Cardiac fibroblast (primary cell): Measurements from ENCODE around the gene PTCD3.

ENCODE experiments used
- DNase-seq, 2 donors: peaks; one replicate each; pipeline versions ENCODE4 v3.0.0 to v3.0.0-alpha.2; 2010; ENCODE audit warnings: low read depth in 2 of 2
- H3K4me3 ChIP-seq, 2 donors: replicated peaks in 1 of 2; 1 replicate in 1 of 2; 2 replicates in 1 of 2; pipeline ENCODE4 v1.5.1; 2011; ENCODE audit warnings: low read depth in 2 of 2, low read length in 2 of 2, mild to moderate bottlenecking in 2 of 2, moderate library complexity in 1 of 2
- TF ChIP-seq, protein P1 (sequence below): IDR thresholded peaks from one replicate; pipeline ENCODE4 v1.5.1; 2011; ENCODE audit warnings: low read depth, mild to moderate bottlenecking, low read length, inconsistent platforms

The PTCD3 gene

GRCh38 chr2:86105969-86106945 lies at the start of gene PTCD3:
PTCD3 (plus strand) TSS chr2:86106235; CDS start chr2:86106248, 13 bp downstream.
- TF ChIP-seq, protein P1, sequence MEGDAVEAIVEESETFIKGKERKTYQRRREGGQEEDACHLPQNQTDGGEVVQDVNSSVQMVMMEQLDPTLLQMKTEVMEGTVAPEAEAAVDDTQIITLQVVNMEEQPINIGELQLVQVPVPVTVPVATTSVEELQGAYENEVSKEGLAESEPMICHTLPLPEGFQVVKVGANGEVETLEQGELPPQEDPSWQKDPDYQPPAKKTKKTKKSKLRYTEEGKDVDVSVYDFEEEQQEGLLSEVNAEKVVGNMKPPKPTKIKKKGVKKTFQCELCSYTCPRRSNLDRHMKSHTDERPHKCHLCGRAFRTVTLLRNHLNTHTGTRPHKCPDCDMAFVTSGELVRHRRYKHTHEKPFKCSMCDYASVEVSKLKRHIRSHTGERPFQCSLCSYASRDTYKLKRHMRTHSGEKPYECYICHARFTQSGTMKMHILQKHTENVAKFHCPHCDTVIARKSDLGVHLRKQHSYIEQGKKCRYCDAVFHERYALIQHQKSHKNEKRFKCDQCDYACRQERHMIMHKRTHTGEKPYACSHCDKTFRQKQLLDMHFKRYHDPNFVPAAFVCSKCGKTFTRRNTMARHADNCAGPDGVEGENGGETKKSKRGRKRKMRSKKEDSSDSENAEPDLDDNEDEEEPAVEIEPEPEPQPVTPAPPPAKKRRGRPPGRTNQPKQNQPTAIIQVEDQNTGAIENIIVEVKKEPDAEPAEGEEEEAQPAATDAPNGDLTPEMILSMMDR, result no peak
- peak within 1 kb of the TSS; percentile 87 to 91 for H3K4me3 ChIP-seq
- DNase-seq, result peak; percentile 96 to 97

DNA sequence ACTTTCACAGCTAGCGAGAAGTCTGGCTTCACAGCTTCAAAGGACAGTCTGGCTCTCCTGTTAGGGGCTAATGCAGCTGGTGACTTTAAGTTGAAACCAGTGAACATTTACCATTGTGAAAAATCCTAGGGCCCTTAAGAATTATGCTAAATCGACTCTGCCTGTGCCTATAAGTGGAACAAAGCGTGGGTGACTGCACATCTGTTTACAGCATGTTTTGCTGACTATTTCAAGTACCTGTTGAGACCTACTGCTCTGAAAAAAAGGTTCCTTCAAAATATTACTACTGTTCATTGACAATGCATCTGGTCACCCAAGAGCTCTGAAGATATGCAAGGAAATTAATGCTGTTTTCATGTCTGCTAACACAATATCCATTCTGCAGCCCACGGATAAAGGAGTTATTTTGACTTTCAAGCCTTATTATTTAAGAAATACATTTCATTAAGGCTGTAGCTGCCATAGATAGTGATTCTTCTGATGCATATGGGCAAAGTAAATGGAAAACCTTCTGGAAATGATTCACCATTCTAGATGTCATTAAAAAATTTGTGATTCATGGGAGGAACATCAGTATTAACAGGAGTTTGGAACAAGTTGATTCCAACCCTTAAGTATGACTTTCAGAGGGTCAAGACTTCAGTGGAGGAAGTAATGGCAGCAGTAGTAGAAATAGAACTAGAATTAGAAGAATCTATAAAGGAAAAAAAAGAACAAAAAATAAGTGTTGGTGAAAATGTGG lies 49.3 kb upstream of the PTCD3 start:
- no peak for DNase-seq
- no peak overlapping the region for H3K4me3 ChIP-seq
- TF ChIP-seq, protein P1, result no peak

- H3K4me3 ChIP-seq, result no peak overlapping the region
- peak; percentile 65 to 82 for DNase-seq
- TF ChIP-seq, protein P1, result no peak
Observed at GRCh38 chr2:86062043-86062442, 44.0 kb upstream of the PTCD3 start.

GRCh38 chr2:86064006-86064405 lies 42.0 kb upstream of the PTCD3 start:
- H3K4me3 ChIP-seq, result no peak overlapping the region
- peak in 1 of 2 donors; percentile 61 for DNase-seq
- TF ChIP-seq, protein P1, result no peak

DNA sequence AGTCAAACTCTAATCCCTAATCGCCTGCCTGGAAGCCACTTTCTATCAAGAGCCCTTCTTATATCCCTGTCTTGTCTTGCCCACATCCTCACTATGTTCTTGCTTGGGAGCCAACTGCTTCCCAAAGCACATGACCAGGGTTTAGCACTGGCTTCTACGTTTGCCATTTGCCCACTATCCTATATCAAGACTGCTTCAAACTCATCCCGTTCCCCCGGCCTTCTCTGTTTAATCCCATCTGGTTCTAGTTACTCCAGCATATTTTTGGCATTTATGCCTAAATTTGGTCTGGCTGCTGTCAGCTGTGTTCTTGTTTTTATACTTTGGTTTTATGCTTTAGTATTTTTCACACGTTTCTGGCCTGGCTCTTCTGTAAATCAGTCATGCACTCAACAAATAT lies 40.5 kb upstream of the PTCD3 start:
- H3K4me3 ChIP-seq, result no peak overlapping the region
- DNase-seq, result peak in 1 of 2 donors; percentile 59
- TF ChIP-seq, protein P1, result no peak

DNA sequence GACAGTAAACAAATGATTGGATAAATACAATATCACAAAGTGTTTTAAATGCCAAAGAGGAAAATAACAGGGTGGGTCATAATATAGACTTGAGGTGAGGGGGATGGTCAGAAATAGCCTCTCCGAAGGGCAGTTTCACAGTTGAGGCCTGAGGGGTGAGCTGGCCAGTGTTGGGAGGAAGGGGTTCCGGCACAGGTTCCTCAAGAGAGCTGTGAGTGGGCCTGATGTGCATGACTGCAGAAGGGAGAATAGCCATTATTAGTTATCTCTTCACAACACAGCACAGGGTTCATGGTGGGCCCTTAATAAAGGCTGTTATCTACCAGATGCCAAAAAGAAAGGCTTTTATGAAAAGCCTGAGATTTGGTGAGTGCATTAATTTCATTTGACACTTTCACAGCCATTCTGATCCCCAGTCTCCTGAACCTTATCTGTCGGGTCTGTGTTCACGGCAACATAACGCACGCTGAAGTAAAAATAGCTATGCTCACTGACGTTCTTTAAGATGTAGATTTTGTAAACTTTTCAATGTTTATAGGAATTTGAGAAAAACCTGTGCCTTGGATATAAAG lies 39.9 kb upstream of the PTCD3 start:
- DNase-seq, result no peak
- H3K4me3 ChIP-seq, result no peak overlapping the region
- TF ChIP-seq, protein P1, result no peak
